ENCODE measurements around the gene TFDP2.

GRCh38 chr3:141939759-141940158 lies 209.6 kb downstream of the TFDP2 start:
- no peak for TF ChIP-seq SIN3A (IDR thresholded peaks at IDR 0.05; ENCODE audit: low read depth)
- TF ChIP-seq CTCF (IDR thresholded peaks at IDR 0.05 in 2 of 3, conservative IDR thresholded peaks at IDR 0.05 in 1 of 3; ENCODE audit: borderline replicate concordance in 1 of 3, insufficient read depth in 1 of 3, low read depth in 2 of 3, low read length in 2 of 3): no peak
- TF ChIP-seq ZNF274 (IDR thresholded peaks at IDR 0.05; ENCODE audit: low read depth, low read length): no peak
- no peak for TF ChIP-seq ELF1 (IDR thresholded peaks at IDR 0.05; ENCODE audit: borderline replicate concordance, low read depth)
- no peak for TF ChIP-seq POLR2A (IDR thresholded peaks at IDR 0.05; ENCODE audit: borderline replicate concordance, extremely low read depth, insufficient read depth, insufficient read length)
- no peak for TF ChIP-seq EZH2 (IDR thresholded peaks at IDR 0.05)
- TF ChIP-seq MAX (IDR thresholded peaks at IDR 0.05): no peak
- no peak for TF ChIP-seq ZBTB33 (IDR thresholded peaks at IDR 0.05; ENCODE audit: extremely low read depth, insufficient replicate concordance, low read length)
- no peak for TF ChIP-seq EZH2phosphoT487 (IDR thresholded peaks at IDR 0.05; ENCODE audit: borderline replicate concordance)
- no peak; the same call in 1 of the 2 replicates for TF ChIP-seq RAD21 (IDR thresholded peaks at IDR 0.05; ENCODE audit: low read depth)
- TF ChIP-seq, protein P1, sequence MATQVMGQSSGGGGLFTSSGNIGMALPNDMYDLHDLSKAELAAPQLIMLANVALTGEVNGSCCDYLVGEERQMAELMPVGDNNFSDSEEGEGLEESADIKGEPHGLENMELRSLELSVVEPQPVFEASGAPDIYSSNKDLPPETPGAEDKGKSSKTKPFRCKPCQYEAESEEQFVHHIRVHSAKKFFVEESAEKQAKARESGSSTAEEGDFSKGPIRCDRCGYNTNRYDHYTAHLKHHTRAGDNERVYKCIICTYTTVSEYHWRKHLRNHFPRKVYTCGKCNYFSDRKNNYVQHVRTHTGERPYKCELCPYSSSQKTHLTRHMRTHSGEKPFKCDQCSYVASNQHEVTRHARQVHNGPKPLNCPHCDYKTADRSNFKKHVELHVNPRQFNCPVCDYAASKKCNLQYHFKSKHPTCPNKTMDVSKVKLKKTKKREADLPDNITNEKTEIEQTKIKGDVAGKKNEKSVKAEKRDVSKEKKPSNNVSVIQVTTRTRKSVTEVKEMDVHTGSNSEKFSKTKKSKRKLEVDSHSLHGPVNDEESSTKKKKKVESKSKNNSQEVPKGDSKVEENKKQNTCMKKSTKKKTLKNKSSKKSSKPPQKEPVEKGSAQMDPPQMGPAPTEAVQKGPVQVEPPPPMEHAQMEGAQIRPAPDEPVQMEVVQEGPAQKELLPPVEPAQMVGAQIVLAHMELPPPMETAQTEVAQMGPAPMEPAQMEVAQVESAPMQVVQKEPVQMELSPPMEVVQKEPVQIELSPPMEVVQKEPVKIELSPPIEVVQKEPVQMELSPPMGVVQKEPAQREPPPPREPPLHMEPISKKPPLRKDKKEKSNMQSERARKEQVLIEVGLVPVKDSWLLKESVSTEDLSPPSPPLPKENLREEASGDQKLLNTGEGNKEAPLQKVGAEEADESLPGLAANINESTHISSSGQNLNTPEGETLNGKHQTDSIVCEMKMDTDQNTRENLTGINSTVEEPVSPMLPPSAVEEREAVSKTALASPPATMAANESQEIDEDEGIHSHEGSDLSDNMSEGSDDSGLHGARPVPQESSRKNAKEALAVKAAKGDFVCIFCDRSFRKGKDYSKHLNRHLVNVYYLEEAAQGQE (IDR thresholded peaks at IDR 0.05; ENCODE audit: low read depth): no peak
- no peak for TF ChIP-seq POLR2AphosphoS5 (IDR thresholded peaks at IDR 0.05; ENCODE audit: low read depth, low read length)
- TF ChIP-seq ZFX (IDR thresholded peaks at IDR 0.05): no peak

Data from HCT116 (cell line).